ENCODE measurements around the gene SAFB2.

Gene SAFB2

DNA sequence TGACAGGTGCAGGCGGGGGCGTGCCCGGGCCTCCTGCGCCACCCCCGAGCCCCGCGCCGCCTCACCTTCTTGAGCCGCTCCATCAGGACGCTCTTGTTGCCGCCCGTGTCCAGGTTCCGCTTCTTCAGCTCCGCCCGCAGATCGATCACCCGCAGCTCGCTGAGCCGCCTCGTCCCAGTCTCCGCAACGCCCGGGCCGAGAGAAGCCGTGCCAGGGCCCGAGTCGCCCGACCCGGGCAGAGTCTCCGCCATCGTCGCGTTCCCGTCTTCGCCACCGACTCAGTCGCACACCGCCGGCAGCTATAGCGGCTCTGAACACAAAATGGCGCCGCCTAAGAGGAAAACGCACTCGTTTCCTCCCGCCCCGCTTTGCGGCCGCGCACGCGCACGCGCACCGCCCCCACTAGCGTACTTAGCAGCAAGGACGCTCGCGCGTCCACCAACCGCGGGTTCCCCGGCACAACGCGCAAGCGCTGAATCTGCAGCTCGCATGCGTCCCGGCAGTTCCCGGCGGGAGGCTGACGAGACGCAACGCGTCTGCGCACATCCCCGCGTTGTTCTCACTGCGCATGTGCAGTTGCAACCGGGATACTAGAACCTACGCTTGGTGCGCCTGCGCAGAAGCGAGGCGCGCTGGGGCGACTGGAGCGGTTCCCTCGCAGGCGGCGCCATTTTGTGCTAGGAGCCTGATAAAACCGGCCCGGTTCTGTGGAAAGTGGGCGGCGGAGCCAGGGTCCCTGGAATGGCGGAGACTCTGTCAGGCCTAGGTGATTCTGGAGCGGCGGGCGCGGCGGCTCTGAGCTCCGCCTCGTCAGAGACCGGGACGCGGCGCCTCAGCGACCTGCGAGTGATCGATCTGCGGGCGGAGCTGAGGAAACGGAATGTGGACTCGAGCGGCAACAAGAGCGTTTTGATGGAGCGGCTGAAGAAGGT, at the start of gene SAFB2, which contains the start of gene SAFB:
TSS of gene SAFB2 (minus strand) at position 312 of the 932 bp plus-strand sequence. CDS start at position 251, 61 bp downstream.
TSS of gene SAFB (plus strand) at position 619 of the 932 bp plus-strand sequence. CDS start at position 742, 123 bp downstream.
- peak; percentile 100 for DNase-seq (ENCODE audit: extremely low read depth, insufficient read length)
- Histone ChIP-seq H3K36me3 (ENCODE audit: control insufficient read depth, insufficient read depth, low read length) (peaks cover 24% of the 10 kb centered on the region), H3K27me3 (replicated peaks; ENCODE audit: control insufficient read depth, insufficient read depth, low read length) (no peaks in the 10 kb centered on the region), H3K4me3 (replicated peaks; ENCODE audit: low read depth, low read length) (peak within 1 kb of the TSS; percentile 84)
- TF ChIP-seq, protein P1, sequence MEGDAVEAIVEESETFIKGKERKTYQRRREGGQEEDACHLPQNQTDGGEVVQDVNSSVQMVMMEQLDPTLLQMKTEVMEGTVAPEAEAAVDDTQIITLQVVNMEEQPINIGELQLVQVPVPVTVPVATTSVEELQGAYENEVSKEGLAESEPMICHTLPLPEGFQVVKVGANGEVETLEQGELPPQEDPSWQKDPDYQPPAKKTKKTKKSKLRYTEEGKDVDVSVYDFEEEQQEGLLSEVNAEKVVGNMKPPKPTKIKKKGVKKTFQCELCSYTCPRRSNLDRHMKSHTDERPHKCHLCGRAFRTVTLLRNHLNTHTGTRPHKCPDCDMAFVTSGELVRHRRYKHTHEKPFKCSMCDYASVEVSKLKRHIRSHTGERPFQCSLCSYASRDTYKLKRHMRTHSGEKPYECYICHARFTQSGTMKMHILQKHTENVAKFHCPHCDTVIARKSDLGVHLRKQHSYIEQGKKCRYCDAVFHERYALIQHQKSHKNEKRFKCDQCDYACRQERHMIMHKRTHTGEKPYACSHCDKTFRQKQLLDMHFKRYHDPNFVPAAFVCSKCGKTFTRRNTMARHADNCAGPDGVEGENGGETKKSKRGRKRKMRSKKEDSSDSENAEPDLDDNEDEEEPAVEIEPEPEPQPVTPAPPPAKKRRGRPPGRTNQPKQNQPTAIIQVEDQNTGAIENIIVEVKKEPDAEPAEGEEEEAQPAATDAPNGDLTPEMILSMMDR (IDR thresholded peaks at IDR 0.05; ENCODE audit: insufficient read depth, low read length, poor library complexity, severe bottlenecking), result no peak

GRCh38 chr19:5671600-5671999, 49.0 kb upstream of the SAFB2 start:
- Histone ChIP-seq H3K27me3 (replicated peaks; ENCODE audit: control insufficient read depth, insufficient read depth, low read length) (no peaks in the 10 kb centered on the region), H3K4me3 (replicated peaks; ENCODE audit: low read depth, low read length) (no peak overlapping the region), H3K36me3 (ENCODE audit: control insufficient read depth, insufficient read depth, low read length) (peaks cover 28% of the 10 kb centered on the region)
- TF ChIP-seq, protein P1 (IDR thresholded peaks at IDR 0.05; ENCODE audit: insufficient read depth, low read length, poor library complexity, severe bottlenecking), result no peak
- DNase-seq (ENCODE audit: extremely low read depth, insufficient read length), result no peak

DNA sequence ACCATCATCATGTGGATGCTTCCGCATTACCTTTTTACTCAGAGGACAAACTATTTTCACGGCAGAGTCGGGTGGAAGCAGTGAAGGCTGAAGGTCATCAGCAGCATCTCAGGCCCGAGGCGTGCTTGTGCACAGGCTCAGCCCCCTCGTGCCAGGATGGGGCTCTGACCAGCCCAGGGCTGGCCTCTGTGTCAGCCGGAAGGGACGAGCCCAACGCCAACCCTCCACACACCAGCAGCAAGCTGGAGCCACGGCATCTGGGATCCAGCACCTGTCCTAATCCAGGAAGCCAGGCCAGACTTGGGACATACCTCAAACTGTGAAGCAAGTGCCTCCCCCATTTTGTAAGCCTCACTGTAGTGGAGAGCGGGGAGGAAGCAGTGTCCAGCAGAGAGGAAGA, 46.6 kb upstream of the SAFB2 start:
- H3K4me3 ChIP-seq (replicated peaks; ENCODE audit: low read depth, low read length), result no peak overlapping the region
- TF ChIP-seq, protein P1 (IDR thresholded peaks at IDR 0.05; ENCODE audit: insufficient read depth, low read length, poor library complexity, severe bottlenecking), result no peak
- H3K27me3 ChIP-seq (replicated peaks; ENCODE audit: control insufficient read depth, insufficient read depth, low read length), result no peaks in the 10 kb centered on the region
- no peak for DNase-seq (ENCODE audit: extremely low read depth, insufficient read length)
- peaks cover 39% of the 10 kb centered on the region for H3K36me3 ChIP-seq (ENCODE audit: control insufficient read depth, insufficient read depth, low read length)

DNA sequence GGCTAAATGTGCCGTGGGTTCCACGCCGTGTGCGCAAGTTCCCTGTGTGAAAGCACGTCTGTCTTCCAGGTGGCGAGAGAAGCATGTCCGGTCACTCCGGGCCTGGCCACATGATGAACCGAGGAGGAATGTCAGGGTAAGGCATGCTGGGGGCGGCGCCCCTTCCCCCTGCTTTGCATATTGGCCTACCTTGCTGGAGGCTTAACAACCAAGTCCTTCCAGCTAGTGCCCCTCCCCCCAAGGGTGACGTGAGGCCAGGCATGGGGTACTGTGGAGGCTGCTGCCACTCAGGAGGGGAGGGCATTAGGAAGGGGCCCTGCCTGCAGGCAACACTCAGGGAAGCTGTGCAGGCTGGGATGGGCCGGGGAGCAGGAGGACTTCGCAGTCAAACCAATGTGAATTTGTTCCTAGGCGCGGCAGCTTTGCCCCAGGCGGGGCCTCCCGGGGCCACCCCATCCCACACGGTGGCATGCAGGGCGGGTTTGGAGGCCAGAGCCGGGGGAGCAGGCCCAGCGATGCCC, 45.2 kb upstream of the SAFB2 start:
- Histone ChIP-seq H3K27me3 (replicated peaks; ENCODE audit: control insufficient read depth, insufficient read depth, low read length) (no peaks in the 10 kb centered on the region), H3K4me3 (replicated peaks; ENCODE audit: low read depth, low read length) (no peak overlapping the region), H3K36me3 (ENCODE audit: control insufficient read depth, insufficient read depth, low read length) (peaks cover 47% of the 10 kb centered on the region)
- no peak for DNase-seq (ENCODE audit: extremely low read depth, insufficient read length)
- TF ChIP-seq, protein P1 (IDR thresholded peaks at IDR 0.05; ENCODE audit: insufficient read depth, low read length, poor library complexity, severe bottlenecking), result no peak

DNA sequence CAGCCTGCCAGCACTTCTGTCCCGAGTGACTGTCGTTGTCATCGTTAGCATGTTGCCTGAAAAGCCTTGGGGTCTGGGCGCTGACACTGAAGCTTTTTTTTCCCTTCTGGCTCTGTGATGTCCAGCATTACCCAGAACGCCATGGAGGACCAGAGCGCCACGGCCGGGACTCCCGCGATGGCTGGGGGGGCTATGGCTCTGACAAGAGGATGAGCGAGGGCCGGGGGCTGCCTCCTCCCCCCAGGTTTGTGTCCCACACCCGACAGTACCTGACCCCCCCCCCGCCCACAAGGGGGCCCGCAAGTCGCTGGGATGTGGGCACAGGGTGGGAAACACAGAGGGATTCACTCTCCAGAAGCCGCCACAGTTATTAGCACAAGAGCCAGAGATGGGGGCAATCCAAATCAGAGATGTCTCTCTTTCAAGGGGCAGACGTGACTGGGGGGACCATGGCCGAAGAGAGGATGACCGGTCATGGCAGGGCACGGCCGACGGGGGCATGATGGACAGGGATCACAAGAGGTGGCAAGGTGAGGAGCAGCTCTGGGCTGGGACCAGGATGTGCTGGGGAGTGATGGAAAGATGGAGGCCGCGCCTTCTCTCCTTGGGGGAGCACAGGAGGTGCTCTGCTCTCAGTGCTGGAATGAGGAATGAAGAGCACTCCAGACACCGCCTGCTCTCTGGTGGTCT, 44.5 kb upstream of the SAFB2 start:
- Histone ChIP-seq H3K27me3 (replicated peaks; ENCODE audit: control insufficient read depth, insufficient read depth, low read length) (no peaks in the 10 kb centered on the region), H3K36me3 (ENCODE audit: control insufficient read depth, insufficient read depth, low read length) (peaks cover 47% of the 10 kb centered on the region), H3K4me3 (replicated peaks; ENCODE audit: low read depth, low read length) (no peak overlapping the region)
- TF ChIP-seq, protein P1 (IDR thresholded peaks at IDR 0.05; ENCODE audit: insufficient read depth, low read length, poor library complexity, severe bottlenecking), result no peak
- no peak for DNase-seq (ENCODE audit: extremely low read depth, insufficient read length)
